Stimulated activated CD8-positive, alpha-beta memory T cell treated with anti-CD3 and anti-CD28 coated beads, Interleukin-7, amount 100 ng/mL, for 24 hours (primary cell): Measurements from ENCODE around the gene TRPV4.
A peak's percentile ranks its signal among the peaks of the same experiment; 100 is the strongest.
"Not testable (repeated sequence)": the region's sequence is repeated elsewhere in the genome, so short reads cannot be mapped to it uniquely, and the experiment has no call there.

Experiments used
- DNase-seq: peaks from one replicate; pipeline ENCODE4 v3.0.0-alpha.2; 2020; ENCODE audit warnings: low read depth

TRPV4 gene

GRCh38 chr12:109833307-109834189 lies at the start of gene TRPV4:
Gene TRPV4, minus strand, starts transcription at chr12:109833398. Its CDS starts 18,602 bp downstream, at chr12:109814796.
- DNase-seq: no peak

GRCh38 chr12:109881752-109882151 lies 48.6 kb upstream of the TRPV4 start:
- DNase-seq: no peak

- no peak for DNase-seq
Measured at GRCh38 chr12:109880938-109881337, 47.7 kb upstream of the TRPV4 start.

- peak; percentile 69 for DNase-seq
Measured at GRCh38 chr12:109880043-109880931, 47.1 kb upstream of the TRPV4 start, which contains the start of gene GLTP. Gene GLTP, minus strand, starts transcription at chr12:109880541. Its CDS starts 167 bp downstream, at chr12:109880374.

GRCh38 chr12:109879351-109880042 lies 46.3 kb upstream of the TRPV4 start:
- DNase-seq: no peak

- no peak for DNase-seq
Measured at GRCh38 chr12:109878749-109879148, 45.6 kb upstream of the TRPV4 start.

GRCh38 chr12:109878247-109878625 lies 45.0 kb upstream of the TRPV4 start:
- DNase-seq: no peak

- no peak for DNase-seq
Measured at GRCh38 chr12:109877504-109878246, 44.5 kb upstream of the TRPV4 start.

- DNase-seq: no peak
Measured at GRCh38 chr12:109876406-109876805, 43.2 kb upstream of the TRPV4 start.

- DNase-seq: no peak
Measured at GRCh38 chr12:109875572-109876131, 42.5 kb upstream of the TRPV4 start.

- no peak for DNase-seq
Measured at GRCh38 chr12:109873653-109874052, 40.5 kb upstream of the TRPV4 start.

- DNase-seq: no peak
Measured at GRCh38 chr12:109871668-109872314, 38.6 kb upstream of the TRPV4 start.

- DNase-seq: no peak
Measured at GRCh38 chr12:109870648-109871047, 37.5 kb upstream of the TRPV4 start.

- DNase-seq: no peak
Measured at GRCh38 chr12:109868182-109869051, 35.2 kb upstream of the TRPV4 start.

GRCh38 chr12:109864916-109865315 lies 31.7 kb upstream of the TRPV4 start:
- DNase-seq: no peak

- DNase-seq: no peak
Measured at GRCh38 chr12:109863847-109864712, 30.9 kb upstream of the TRPV4 start.

GRCh38 chr12:109862491-109862890 lies 29.3 kb upstream of the TRPV4 start:
- not testable (repeated sequence) for DNase-seq

- no peak for DNase-seq
Measured at GRCh38 chr12:109861689-109862314, 28.6 kb upstream of the TRPV4 start.
